KG1 (cell line): ENCODE measurements around the gene DAB2IP.

Source experiments
- DNase-seq: peaks from one replicate; lab custom pipeline; 2025; lab: John Stamatoyannopoulos, UW

DAB2IP gene

DNA sequence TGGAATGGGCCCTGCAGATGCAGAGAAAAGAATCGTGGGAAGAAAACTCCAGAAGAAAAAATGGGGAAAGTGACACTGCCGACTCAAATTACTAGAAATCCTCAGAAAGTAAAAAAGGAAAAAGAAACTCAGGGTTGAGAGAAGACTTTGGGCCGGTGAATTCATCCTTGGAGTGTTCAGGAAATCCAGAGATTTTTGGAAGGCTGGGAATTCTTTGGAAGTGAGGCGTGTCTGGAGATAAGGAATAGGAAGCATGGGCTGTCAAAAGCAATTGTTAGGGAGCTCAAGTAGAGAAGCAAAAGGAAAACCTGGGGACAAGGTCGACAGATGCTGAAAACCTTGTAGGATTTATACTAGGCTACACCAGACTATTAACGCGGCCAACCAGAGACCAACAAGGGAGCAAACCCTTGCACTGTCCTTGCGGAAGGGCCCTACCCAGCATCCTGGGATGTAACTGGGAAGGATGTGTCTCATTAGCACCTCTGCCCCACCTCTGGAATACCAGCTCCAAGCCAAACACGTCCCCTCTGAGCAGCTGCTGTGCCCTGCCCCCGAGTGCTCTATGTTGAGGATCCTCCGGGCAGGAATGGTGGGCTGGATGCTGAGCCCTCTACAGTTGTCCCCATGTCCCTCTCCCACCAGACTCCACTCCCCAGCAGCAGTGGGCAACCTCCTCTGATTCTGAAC lies 11.6 kb downstream of the DAB2IP start:
- DNase-seq, result no peak

DNA sequence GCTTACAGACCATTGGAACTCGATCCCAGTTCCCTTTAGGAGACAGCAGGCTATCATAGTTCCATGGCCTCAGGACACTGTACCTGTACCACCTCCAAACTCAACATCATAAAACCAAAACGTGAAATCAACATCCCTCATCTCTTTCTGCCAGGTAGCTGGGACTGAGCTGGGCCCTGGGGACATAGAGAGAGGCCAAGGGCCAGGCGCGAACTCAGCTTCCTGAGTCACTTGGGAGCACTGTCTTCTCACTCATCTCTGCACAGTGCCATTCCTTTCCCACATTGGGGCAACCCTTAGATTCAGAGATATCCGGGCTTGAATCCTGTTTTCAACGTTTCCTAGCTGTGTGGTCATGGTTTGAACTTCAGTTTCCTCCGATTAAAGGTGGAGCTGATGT lies 12.2 kb downstream of the DAB2IP start:
- no peak for DNase-seq

GRCh38 chr9:121666294-121666693 lies 14.9 kb downstream of the DAB2IP start:
- DNase-seq, result no peak

DNA sequence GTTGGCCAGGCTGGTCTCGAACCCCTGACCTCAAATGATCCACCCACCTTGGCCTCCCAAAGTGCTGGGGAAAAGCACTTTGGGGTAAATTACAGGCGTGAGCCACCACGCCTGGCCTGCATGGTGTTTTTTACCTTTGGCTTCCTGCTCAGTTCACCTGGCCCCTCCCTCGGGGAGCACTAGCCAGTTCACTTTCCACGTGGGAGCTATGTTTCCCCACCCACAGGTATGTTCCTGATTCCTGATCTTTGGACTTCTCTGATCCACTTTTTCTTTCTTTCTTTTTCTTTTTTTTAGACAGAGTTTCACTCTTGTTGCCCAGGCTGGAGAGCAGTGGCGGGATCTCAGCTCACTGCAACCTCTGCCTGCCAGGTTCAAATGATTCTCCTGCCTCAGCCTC lies 15.8 kb downstream of the DAB2IP start:
- no peak for DNase-seq

- DNase-seq, result no peak
These were observed 16.5 kb downstream of the DAB2IP start for GRCh38 chr9:121667890-121668289.

DNA sequence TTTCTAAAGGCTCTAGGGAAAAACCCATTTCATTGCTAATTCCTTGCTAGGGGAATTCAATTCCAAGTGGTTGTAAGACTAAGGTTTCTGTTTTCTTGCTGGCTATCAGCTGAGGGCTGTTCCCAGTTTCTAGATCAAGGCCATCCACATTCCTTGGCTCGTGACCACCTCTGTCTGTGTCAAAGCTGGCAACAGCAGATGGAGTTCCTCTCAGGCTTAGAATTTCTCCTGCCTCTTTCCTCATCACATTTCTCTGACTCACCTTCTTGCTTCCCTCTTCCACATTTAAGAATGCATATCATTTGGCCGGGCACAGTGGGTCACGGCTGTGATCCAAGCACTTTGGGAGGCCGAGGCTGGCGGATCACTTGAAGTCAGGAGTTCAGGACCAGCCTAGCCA lies 19.0 kb downstream of the DAB2IP start:
- DNase-seq, result no peak

- DNase-seq, result no peak
These were observed 20.2 kb downstream of the DAB2IP start for GRCh38 chr9:121671612-121672155.

DNA sequence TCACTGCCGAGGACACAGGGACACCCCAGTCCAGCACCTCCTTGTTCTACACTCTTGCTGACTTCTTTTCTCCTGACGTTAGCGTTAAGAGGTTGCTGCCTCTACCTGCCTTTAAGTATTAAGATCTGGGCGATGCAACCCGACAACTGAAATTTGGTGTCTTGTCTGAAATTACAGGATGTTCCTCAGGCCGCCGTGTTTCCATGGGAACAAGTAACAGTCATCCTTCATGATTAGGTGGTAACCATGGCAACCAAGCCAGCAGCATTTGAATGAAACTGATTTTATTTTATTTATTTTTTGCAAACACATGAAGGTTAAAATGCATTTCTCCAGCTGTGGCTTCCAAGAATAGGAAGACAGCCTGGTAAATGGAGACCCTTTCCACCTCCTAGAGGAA lies 20.8 kb downstream of the DAB2IP start:
- DNase-seq, result no peak

DNA sequence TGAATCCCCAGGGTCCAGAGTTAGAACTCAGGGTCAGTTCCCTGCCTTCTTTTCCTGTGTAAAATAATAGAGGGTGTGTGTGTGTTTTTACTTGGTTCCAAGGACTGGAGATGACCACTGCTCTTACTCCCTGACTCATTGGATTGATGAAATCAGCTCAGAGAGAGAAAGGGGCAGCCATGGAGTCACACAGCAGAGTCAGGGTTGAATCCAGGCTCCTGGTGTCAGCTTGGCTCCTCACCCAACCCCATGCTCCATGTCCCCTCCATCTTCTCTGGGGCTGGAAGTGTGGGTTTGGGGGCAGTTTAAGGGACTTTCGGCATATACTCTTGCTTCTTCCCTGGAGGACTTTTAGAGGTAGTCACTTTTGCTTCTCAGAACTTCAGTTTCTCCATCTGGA lies 21.6 kb downstream of the DAB2IP start:
- no peak for DNase-seq

DNA sequence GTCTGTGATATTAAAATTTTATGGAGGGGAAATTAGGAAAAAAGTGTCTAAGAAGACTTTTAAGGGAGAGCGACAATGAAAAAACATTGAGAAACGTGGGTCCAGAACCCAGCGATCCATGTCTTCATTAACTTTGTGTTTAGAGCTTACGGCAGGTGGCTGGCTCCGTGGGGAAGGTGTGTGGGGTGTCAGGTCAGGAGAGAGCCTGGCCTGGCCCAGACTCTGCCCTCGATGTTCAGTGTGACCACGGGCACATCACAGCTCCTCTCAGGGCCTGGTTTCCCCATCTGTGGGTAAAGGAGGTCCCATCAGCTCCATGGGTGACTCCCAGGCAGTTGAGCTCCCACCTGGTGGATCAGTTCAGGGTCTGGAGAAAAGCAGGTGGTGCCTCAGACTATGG lies 22.1 kb downstream of the DAB2IP start:
- DNase-seq, result no peak

- DNase-seq, result no peak
These were observed 22.6 kb downstream of the DAB2IP start for GRCh38 chr9:121674017-121674416.

GRCh38 chr9:121674952-121675351 lies 23.5 kb downstream of the DAB2IP start:
- DNase-seq, result no peak

- no peak for DNase-seq
These were observed 23.9 kb downstream of the DAB2IP start for GRCh38 chr9:121675381-121675780.

GRCh38 chr9:121675969-121676822 lies 24.8 kb downstream of the DAB2IP start:
- no peak for DNase-seq

DNA sequence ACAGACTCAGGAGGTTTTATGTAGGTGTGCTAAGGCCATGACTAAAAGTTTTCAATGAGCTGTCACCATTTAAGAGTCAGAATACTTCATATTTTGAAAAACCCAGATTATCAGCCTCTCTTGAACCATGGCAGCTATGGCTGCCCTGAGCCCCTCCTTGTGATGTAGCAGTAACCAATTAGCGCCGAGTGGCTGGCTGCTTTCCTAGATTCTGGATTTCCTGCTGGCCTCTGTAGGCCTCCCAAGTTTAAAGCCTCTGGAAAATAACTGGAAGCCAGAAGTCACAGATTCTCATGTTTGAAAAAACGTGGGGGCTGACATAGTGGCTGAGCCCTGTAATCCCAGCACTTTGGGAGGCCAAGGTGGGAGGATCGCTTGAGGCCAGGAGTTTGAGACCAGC lies 25.5 kb downstream of the DAB2IP start:
- DNase-seq, result no peak

DNA sequence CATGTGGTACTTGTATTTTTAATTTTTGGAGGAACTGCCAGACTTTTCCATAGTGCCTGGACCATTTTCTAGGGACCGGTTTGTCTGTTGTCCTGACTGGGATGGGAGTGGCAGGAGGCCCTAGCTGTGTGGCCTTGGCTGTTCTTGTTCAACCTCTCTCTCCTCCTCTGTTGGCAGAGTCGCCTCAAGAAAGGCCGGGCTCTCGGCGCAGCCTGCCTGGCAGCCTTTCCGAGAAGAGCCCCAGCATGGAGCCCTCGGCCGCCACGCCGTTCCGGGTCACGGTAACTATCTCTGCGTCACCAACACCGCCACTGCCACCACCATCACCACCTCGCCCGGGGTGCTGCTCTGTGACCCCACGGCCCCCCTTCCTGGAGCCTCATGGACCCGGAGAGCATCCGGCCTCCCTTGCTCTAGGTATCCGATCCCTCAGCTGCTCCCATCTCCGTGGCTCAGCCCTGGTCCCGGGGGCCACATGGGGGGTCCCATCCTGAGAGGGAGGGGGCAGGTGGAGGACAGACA lies 27.1 kb downstream of the DAB2IP start:
- no peak for DNase-seq

DNA sequence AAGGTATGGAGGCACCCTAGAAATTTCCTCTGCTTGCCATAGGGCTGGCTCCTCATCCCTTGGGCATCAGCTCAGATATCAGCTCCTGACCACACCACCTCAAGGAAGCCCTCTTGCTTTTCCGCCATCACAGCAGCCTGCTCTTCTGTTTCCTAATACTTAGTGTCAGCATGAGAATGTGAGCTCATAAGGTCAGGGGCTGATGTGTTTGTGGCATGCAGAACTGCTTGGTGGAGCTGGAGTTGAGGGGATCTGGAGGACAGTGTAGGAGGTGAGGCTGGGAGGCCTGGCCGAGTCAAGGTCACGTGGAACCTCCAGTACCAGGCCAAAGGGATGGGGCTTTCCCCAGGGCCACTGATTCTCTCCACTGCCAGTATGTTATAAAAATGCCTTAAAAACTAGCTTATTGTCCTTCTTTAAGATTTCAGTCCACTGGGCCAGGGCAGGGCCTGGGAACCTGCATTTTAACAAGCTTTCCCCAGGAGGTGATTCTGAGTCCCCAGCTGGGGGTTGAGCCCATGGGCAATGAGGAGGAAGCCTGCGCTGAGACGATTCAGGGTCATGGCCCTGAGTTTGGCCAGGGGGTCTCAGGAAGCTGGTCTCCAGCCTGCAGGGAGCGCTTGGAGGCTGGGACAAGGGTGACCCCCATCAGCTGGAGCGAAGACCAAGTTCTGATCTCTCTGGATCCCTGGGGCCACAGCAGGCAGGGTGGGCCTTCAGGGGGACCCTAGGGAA lies 28.6 kb downstream of the DAB2IP start:
- DNase-seq, result no peak

DNA sequence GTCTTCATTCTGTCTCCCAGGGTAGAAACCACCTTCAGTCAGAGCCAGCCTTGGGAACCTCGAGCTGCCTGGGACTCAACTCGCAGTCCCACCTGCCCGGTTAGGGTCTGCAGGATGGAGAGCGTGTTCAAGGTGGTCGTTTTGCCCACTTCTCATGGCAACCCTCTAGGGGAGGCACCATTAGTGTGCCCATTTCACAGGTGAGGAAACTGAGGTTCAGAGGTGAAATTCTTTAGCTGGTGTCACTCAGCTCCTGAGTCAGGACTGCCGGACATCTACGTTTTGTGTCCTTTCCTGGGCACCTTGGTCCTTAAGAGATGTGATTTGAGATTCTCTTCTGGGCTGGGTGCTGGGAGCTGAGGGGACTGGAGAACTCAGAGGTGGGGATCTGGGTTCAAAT lies 30.0 kb downstream of the DAB2IP start:
- no peak for DNase-seq

GRCh38 chr9:121682201-121682600 lies 30.8 kb downstream of the DAB2IP start:
- DNase-seq, result no peak

DNA sequence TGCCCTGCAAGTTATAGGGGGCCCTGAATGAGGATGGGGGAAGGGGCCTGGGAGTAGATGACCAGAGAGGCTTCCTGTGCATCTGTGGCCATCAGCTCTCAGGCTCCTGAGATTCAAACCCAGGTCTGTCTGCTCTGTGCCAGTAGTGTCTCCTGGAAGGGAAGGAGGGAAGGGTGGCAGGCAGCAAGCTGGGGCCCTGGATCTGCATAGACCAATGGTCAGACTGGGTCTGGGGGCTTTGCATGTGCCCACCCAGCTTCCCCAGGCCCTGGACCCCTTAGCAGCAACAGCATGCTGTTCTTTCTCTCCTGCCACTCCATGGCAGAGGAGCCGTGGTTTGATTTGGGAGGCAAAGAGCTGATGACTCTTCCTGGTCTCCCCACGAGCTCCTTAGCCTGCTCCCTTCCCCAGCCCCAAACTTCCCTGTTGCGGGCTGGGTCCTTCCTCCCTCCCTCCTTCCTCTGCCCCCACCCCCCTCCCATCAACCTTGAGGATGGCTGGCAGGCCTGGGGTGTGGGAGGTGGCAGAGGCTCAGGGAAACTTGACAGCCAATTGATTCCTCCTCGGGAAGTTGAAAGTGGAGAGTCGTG lies 31.6 kb downstream of the DAB2IP start:
- no peak for DNase-seq

DNA sequence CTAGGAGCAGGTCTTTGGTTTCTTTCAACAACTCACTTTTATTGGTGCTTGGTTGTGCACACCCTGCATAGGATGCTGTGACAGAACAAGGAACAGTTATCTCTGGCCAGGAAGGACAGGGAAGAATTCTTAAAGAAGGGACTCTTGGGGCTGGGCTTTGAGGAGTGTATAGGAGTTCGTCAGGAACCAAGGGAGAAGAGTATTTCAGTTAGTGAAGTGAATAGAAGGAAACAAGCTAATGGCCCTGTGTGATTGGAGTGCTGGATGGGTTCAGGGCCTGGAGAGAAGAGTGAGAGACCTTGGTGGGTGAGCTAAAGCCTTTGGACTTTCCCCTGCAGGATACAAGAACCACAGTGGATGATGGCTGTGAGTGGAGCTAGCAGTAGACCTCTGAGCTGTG lies 32.2 kb downstream of the DAB2IP start:
- DNase-seq, result no peak
